DND-41 (cell line): ENCODE measurements around the gene RPRM.

Experiments
- ATAC-seq: fragments of 200-7000 bp; cut with Tn5 transposase; 3 replicates; pipeline ENCODE4 v1.9.1; 2021; ENCODE audit warnings: low read depth; ENCODE audit not compliant: insufficient read depth
- DNase-seq: peaks from one replicate; pipeline ENCODE4 v3.0.0-alpha.2; 2020
- H2AFZ ChIP-seq: 2 replicates; pipeline ENCODE4 v1.6.0; 2012; ENCODE audit warnings: low read depth, low read length
- H3K27ac ChIP-seq: 2 replicates; pipeline ENCODE4 v1.5.1; 2012; ENCODE audit warnings: low read length, inconsistent platforms
- H3K27me3 ChIP-seq: fragments of 200-600 bp; sonication (generic); 2 replicates; pipeline ENCODE4 v1.6.0; 2012; ENCODE audit warnings: low read length, mild to moderate bottlenecking, inconsistent platforms; ENCODE audit not compliant: insufficient read depth, poor library complexity
- H3K36me3 ChIP-seq: 2 replicates; pipeline ENCODE4 v1.5.1; 2012; ENCODE audit warnings: low read length, inconsistent platforms; ENCODE audit not compliant: insufficient read depth
- H3K4me1 ChIP-seq: 2 replicates; pipeline ENCODE4 v1.5.1; 2012; ENCODE audit warnings: mild to moderate bottlenecking, low read length; ENCODE audit not compliant: insufficient read depth
- H3K4me2 ChIP-seq: 2 replicates; pipeline ENCODE4 v1.6.0; 2012; ENCODE audit warnings: mild to moderate bottlenecking, moderate library complexity, low read length, inconsistent platforms; ENCODE audit not compliant: insufficient read depth
- H3K4me3 ChIP-seq, 2 experiments: fragments of 200-600 bp in 1 of 2; shearing (Covaris generic) in 1 of 2; 2 replicates each; pipeline ENCODE4 v1.5.1; 2012 to 2016; ENCODE audit warnings: inconsistent platforms in 2 of 2, low read length in 2 of 2, mild to moderate bottlenecking in 2 of 2, low read depth in 1 of 2, moderate library complexity in 1 of 2
- H3K79me2 ChIP-seq: 2 replicates; pipeline ENCODE4 v1.6.0; 2012; ENCODE audit warnings: low read length, inconsistent platforms; ENCODE audit not compliant: insufficient read depth
- H3K9ac ChIP-seq: 2 replicates; pipeline ENCODE4 v1.6.0; 2012; ENCODE audit warnings: low read depth, mild to moderate bottlenecking, inconsistent platforms, low read length, moderate library complexity
- H3K9me3 ChIP-seq: 2 replicates; pipeline ENCODE4 v1.5.1; 2012; ENCODE audit warnings: low read length, moderate library complexity, mild to moderate bottlenecking, inconsistent platforms; ENCODE audit not compliant: insufficient read depth, severe bottlenecking
- H4K20me1 ChIP-seq: 2 replicates; pipeline ENCODE4 v1.6.0; 2012; ENCODE audit warnings: low read length; ENCODE audit not compliant: insufficient read depth
- EZH2 ChIP-seq: IDR thresholded peaks from 3 replicates; pipeline ENCODE4 v1.6.1; 2012; ENCODE audit warnings: borderline replicate concordance, low read depth, mild to moderate bottlenecking, moderate library complexity, low read length, inconsistent platforms; ENCODE audit not compliant: severe bottlenecking
- TF ChIP-seq, protein P1 (sequence below): IDR thresholded peaks from 2 replicates; pipeline ENCODE4 v1.5.1; 2012; ENCODE audit warnings: borderline replicate concordance, low read length, moderate library complexity, mild to moderate bottlenecking; ENCODE audit not compliant: poor library complexity, severe bottlenecking; ENCODE audit errors: extremely low read depth

Gene RPRM

DNA sequence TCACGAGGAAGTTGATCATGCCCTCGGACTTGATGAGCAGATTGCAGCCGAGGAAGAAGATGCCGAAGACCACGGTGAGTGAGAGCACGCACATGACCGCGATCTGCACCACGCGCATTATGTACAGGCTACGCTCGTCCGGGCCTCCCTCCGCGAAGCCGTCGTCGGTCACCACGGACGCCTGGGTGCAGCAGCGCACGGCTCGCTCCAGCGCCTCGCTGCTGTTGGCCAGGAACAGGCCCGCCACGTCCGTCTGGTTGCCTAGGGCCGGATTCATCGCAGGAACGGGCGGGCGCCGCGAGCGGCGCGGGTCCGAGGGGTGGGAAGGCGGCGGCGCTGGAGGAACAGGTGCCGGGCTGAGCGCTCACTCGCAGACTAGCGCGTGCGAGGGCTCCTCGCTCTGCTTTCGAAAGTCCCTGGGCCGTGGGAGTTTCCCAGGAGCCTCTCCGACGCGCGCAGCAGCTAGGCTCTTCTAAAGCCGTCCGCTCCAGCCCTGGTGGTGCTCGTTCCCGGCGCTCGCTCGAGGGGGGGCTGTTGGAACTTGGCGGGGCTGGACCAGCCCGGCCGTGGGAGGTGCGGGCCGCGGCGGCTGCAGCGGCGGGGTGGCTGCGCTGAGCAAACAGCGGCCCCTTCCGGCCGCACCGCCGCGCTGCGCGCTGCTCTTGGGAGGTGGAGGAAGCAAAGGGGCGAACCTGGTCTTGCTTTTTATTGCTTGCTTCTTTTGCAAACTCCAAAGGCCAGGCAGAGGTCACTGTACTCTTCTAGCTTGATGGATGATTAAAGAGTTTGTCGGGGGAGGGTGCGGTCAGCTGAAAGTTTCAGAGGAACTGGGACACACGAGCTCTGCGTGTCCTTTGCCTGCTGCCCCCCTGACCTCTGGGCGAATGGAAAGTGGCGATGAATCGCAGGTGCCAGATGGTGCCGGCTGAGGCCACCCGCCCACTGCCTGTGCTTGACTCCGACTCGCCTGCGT, at the start of gene RPRM:
RPRM (minus strand) TSS at position 474 of the 973 bp plus-strand sequence; CDS start at position 277, 197 bp downstream.
- H3K9ac ChIP-seq: no peak within 1 kb of the TSS
- H4K20me1 ChIP-seq: no peaks in the 10 kb centered on the region
- no peak within 1 kb of the TSS for H3K27ac ChIP-seq
- TF ChIP-seq EZH2: no peak
- TF ChIP-seq, protein P1, sequence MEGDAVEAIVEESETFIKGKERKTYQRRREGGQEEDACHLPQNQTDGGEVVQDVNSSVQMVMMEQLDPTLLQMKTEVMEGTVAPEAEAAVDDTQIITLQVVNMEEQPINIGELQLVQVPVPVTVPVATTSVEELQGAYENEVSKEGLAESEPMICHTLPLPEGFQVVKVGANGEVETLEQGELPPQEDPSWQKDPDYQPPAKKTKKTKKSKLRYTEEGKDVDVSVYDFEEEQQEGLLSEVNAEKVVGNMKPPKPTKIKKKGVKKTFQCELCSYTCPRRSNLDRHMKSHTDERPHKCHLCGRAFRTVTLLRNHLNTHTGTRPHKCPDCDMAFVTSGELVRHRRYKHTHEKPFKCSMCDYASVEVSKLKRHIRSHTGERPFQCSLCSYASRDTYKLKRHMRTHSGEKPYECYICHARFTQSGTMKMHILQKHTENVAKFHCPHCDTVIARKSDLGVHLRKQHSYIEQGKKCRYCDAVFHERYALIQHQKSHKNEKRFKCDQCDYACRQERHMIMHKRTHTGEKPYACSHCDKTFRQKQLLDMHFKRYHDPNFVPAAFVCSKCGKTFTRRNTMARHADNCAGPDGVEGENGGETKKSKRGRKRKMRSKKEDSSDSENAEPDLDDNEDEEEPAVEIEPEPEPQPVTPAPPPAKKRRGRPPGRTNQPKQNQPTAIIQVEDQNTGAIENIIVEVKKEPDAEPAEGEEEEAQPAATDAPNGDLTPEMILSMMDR: no peak
- no peaks in the 10 kb centered on the region for H3K27me3 ChIP-seq
- no peaks in the 10 kb centered on the region for H3K79me2 ChIP-seq
- DNase-seq (no peak), ATAC-seq (no peak)
- no peaks in the 10 kb centered on the region for H3K4me1 ChIP-seq
- H3K36me3 ChIP-seq: no peaks in the 10 kb centered on the region
- no peaks in the 10 kb centered on the region for H3K9me3 ChIP-seq
- no peak within 1 kb of the TSS for H2AFZ ChIP-seq
- H3K4me3 ChIP-seq: no peak within 1 kb of the TSS
- no peak within 1 kb of the TSS for H3K4me2 ChIP-seq

DNA sequence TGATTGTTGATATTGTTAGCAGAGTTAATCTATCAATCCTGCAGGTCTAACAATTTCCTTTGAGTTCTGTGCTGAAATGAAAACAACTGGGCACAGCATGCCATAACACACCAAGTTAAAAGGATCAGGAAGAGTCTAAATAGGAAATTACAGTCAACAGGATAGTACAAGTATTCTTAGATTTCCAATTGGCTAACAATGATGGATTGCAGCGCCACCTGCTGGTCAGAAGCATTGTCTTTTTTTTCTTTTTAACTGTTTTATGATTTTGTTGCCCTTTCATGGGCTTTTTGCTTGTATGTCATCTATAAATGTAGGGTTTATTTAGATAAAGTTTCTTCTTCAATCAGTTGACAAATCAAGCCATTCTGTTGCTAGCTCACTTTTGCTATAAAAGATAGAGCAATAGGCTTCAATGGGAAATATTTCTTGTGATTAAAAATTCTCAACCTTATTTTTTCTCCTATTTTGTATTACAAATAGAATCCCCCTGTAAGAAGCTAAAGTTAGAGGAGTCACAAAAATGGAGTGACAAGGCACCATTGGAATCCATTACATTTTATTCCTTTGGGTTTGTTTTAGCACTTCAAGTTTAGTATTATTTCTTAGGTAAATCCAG, 40.8 kb upstream of the RPRM start:
- peak; percentile 53 for DNase-seq

DNA sequence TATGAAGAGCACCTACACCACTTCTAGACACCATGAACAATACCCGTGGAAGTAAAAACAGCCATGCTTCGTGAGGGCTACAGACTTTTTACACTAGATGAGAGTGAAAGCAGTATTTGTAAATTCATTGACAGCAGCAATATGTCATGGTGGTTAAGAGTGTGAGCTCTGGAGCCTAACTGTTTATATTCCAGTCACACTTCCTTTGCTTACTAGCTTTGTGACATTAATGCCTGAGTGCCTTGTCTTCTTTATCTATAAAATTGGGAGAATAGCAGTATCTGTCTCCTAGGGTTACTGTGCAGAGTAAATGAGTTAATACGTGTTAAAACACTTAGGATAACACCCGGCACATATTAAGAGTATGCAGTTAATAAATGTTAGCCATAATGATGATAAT, 33.8 kb upstream of the RPRM start:
- Histone ChIP-seq H3K4me2 (no peak overlapping the region), H3K79me2 (no peaks in the 10 kb centered on the region), H3K27ac (no peak overlapping the region), H3K9ac (no peak overlapping the region), H3K4me1 (no peaks in the 10 kb centered on the region), H3K4me3 (no peak overlapping the region), H3K36me3 (no peaks in the 10 kb centered on the region), H3K27me3 (no peaks in the 10 kb centered on the region), H3K9me3 (peaks cover 9% of the 10 kb centered on the region), H4K20me1 (no peaks in the 10 kb centered on the region), H2AFZ (no peak overlapping the region)
- TF ChIP-seq, protein P1: no peak
- TF ChIP-seq EZH2: no peak
- DNase-seq: no peak
- no peak for ATAC-seq

More for the DNA sequence above, 40.8 kb upstream of the RPRM start:
- Histone ChIP-seq H3K4me3 (no peak overlapping the region), H3K36me3 (no peaks in the 10 kb centered on the region), H3K9me3 (no peaks in the 10 kb centered on the region), H4K20me1 (no peaks in the 10 kb centered on the region), H3K79me2 (no peaks in the 10 kb centered on the region), H3K4me2 (no peak overlapping the region), H3K27me3 (no peaks in the 10 kb centered on the region), H3K9ac (no peak overlapping the region), H3K4me1 (no peaks in the 10 kb centered on the region), H2AFZ (no peak overlapping the region), H3K27ac (no peak overlapping the region)
- ATAC-seq: peak; percentile 37; the same call in 1 of the 3 replicates
- TF ChIP-seq, protein P1: peak; percentile 78
- TF ChIP-seq EZH2: no peak
